Heart right ventricle (tissue), 16 donors: ENCODE data around the gene UBA6. TPM values are rescaled to one million over a fixed set of nuclear protein-coding genes. Genes with fewer than 3 reads are reported as not detected.
A peak's percentile ranks its signal among the peaks of the same experiment; 100 is the strongest.

Experiments
- ATAC-seq, 8 donors: fragments of 200-7000 bp; cut with Tn5 transposase; one replicate each; pipeline ENCODE4 v1.9.1; 2020; ENCODE audit warnings: mild to moderate bottlenecking in 8 of 8, moderate library complexity in 8 of 8, moderate number of reproducible peaks in 1 of 8
- DNase-seq, 2 donors: peaks; one replicate each; pipeline ENCODE4 v3.0.0-alpha.2; 2020
- H3K27ac ChIP-seq, 10 donors: fragments of 200-600 bp; sonication (generic) in 2 of 10; one replicate each; pipeline versions ENCODE4 v1.5.0 to v1.8.0; 2020 to 2022; ENCODE audit warnings: mild to moderate bottlenecking in 3 of 10
- H3K27me3 ChIP-seq, 7 donors: fragments of 200-600 bp; one replicate each; pipeline ENCODE4 v1.8.0; 2021 to 2022; ENCODE audit warnings: mild to moderate bottlenecking in 2 of 7
- H3K36me3 ChIP-seq, 9 donors: fragments of 200-600 bp; sonication (generic) in 1 of 9; one replicate each; pipeline versions ENCODE4 v1.5.0 to v1.8.0; 2020 to 2022; ENCODE audit warnings: mild to moderate bottlenecking in 2 of 9
- H3K4me1 ChIP-seq, 9 donors: fragments of 200-600 bp; sonication (generic) in 1 of 9; one replicate each; pipeline versions ENCODE4 v1.5.0 to v1.8.0; 2020 to 2022; ENCODE audit warnings: mild to moderate bottlenecking in 4 of 9
- H3K4me3 ChIP-seq, 10 donors: fragments of 200-600 bp; sonication (generic) in 2 of 10; one replicate each; pipeline versions ENCODE4 v1.5.0 to v1.8.0; 2020 to 2022; ENCODE audit warnings: mild to moderate bottlenecking in 7 of 10, moderate library complexity in 2 of 10
- H3K9me3 ChIP-seq, 11 donors: fragments of 200-600 bp in 10 of 11; sonication (generic) in 2 of 11; one replicate each; pipeline versions ENCODE4 v1.5.0 to v1.8.0; 2013 to 2022; ENCODE audit warnings: mild to moderate bottlenecking in 2 of 11, control low read depth in 1 of 11, moderate library complexity in 1 of 11
- CTCF ChIP-seq, 9 donors: fragments of 200-600 bp; sonication (generic) in 2 of 9; IDR thresholded peaks; one replicate each; pipeline versions ENCODE4 v1.5.0 to v1.8.0; 2021 to 2022; ENCODE audit warnings: antibody characterized with exemption in 9 of 9, mild to moderate bottlenecking in 5 of 9, moderate library complexity in 1 of 9
- WGBS, 2 donors: extraction: QIAGEN DNeasy Blood & Tissue Kit; methylation state at CpG; one replicate each; pipeline ENCODE4 v1.1.7; 2013; ENCODE audit warnings: inconsistent platforms in 1 of 2; 5-methylcytosine and 5-hydroxymethylcytosine counted together
- intact Hi-C, 10 donors: fragments of 100-400 bp; cut with DNase I; formaldehyde crosslinking; loops; one replicate each; pipeline versions ENCODE4 v1.11.1 to v1.14.2; 2022
- polyA plus RNA-seq, 2 donors: library from polyadenylated mRNA; stranded (reverse); fragments of 200-250 nt; gene quantifications; one replicate each; pipeline ENCODE4 v1.2.3, GENCODE V29; 2013
- total RNA-seq, 10 donors: library from RNA; stranded (reverse); fragmentation: NEBNext Ultra II Directional in 3 of 10; extraction: Animal tissue kit (Norgen Biotek cat#: 25700) in 3 of 10; gene quantifications; one replicate each; pipeline versions ENCODE4 v1.2.1 to v1.2.4, GENCODE V29; 2021 to 2023
- donor health status: Arrhythmogenic right ventricular cardiomyopathy.
- donor health status: ischemic (EF 13 %, LVEDD 7.1; RV severe dilation, severe dysfunction).
- donor health status: healthy with polysubstance abuse.
- donor health status: DM: no; HTN: yes; CAD: no.
- donor health status: DM: no; HTN: no; CAD: no.
- donor health status: ischemic (EF 25% LVEDD 6.9; RV normal size, moderate dysfunction).
- donor health status: ischemic (EF 25% LVEDD 5.7; RV mildly dilated, moderate dysfunction).
- donor health status: healthy.
- donor health status: DM: yes; HTN: yes; CAD: no.
- donor health status: Ischemic cardiomyopathy.
- donor health status: ischemic (EF 35%, LVEDD 5.7; RV mildly dilated, moderate dysfunction).
- donor health status: nonischemic (EF 11% LVEDD 7.7; RV severe dilation, severe dysfunction).
- donor health status: DM: yes; HTN: yes; CAD: no.
- donor health status: PGD.
- donor health status: ischemic (EF 29% LVEDD 5.4; RV normal size, mild dysfunction).
- donor health status: nonischemic (EF 23%, LVEDD 6.1; RV moderate dilation, normal function).

UBA6 gene
- total and polyA plus RNA-seq, 12 donors: 2.6 to 35.7 (median 18.1) TPM

GRCh38 chr4:67691328-67691727, 9.6 kb downstream of the UBA6 start:
- TF ChIP-seq CTCF (IDR thresholded peaks at IDR 0.05): no peak
- no peaks in the 10 kb centered on the region for H3K4me1 ChIP-seq
- ATAC-seq (no peak), DNase-seq (no peak)
- intact Hi-C loops: no loop called here
- H3K36me3 ChIP-seq: peaks cover 0 to 74% (median 10%) of the 10 kb centered on the region in 9 donors
- peaks cover 0 to 8% (median 0%) of the 10 kb centered on the region in 11 donors for H3K9me3 ChIP-seq
- H3K4me3 ChIP-seq: no peak overlapping the region
- H3K27ac ChIP-seq: no peak overlapping the region
- no peaks in the 10 kb centered on the region for H3K27me3 ChIP-seq

- Histone ChIP-seq H3K27ac (peak overlapping the region in 1 of 10 donors; percentile 12), H3K27me3 (no peaks in the 10 kb centered on the region), H3K4me3 (no peak overlapping the region), H3K9me3 (peaks cover 0 to 8% (median 0%) of the 10 kb centered on the region in 11 donors), H3K36me3 (peaks cover 0 to 61% (median 9%) of the 10 kb centered on the region in 9 donors), H3K4me1 (no peaks in the 10 kb centered on the region)
- DNase-seq (no peak), ATAC-seq (no peak)
- TF ChIP-seq CTCF (IDR thresholded peaks at IDR 0.05): no peak
- WGBS, 2 donors: 80 to 89% methylated on average over 4 of the region's 4 CpGs
- intact Hi-C loops: no loop called here
These were observed 13.3 kb downstream of the UBA6 start for GRCh38 chr4:67687636-67688035.

GRCh38 chr4:67685532-67685859, 15.5 kb downstream of the UBA6 start:
- ATAC-seq (no peak), DNase-seq (no peak)
- no peak overlapping the region for H3K4me3 ChIP-seq
- H3K27ac ChIP-seq: no peak overlapping the region
- WGBS, 2 donors: 98% methylated on average over 5 of the region's 5 CpGs
- H3K9me3 ChIP-seq: no peaks in the 10 kb centered on the region
- no peaks in the 10 kb centered on the region for H3K4me1 ChIP-seq
- intact Hi-C loops: no loop called here
- H3K27me3 ChIP-seq: no peaks in the 10 kb centered on the region
- peaks cover 0 to 58% (median 9%) of the 10 kb centered on the region in 9 donors for H3K36me3 ChIP-seq
- TF ChIP-seq CTCF (IDR thresholded peaks at IDR 0.05): no peak

- no peak overlapping the region for H3K4me3 ChIP-seq
- no peaks in the 10 kb centered on the region for H3K9me3 ChIP-seq
- H3K4me1 ChIP-seq: no peaks in the 10 kb centered on the region
- intact Hi-C loops: no loop called here
- ATAC-seq (no peak), DNase-seq (no peak)
- 91 to 96% methylated on average over 1 of the region's 1 CpG for WGBS, 2 donors
- no peak overlapping the region for H3K27ac ChIP-seq
- H3K36me3 ChIP-seq: peaks cover 0 to 58% (median 9%) of the 10 kb centered on the region in 9 donors
- no peak for TF ChIP-seq CTCF (IDR thresholded peaks at IDR 0.05)
- no peaks in the 10 kb centered on the region for H3K27me3 ChIP-seq
These were observed 16.0 kb downstream of the UBA6 start for GRCh38 chr4:67684839-67685531.
